Natural killer cell treated with Interleukin-12 subunit alpha and Interleukin-12 subunit beta and Interleukin-15 and Interleukin-18, amount 100 ng/mL, for 72 hours (primary cell): ENCODE data around the gene RGS16. TPM values are rescaled to one million over a fixed set of nuclear protein-coding genes. Genes with fewer than 3 reads are reported as not detected.
A peak's percentile ranks its signal among the peaks of the same experiment; 100 is the strongest.

Source experiments
- ATAC-seq, 2 donors: fragments of 150-1000 bp; cut with Tn5 transposase in 1 of 2; sonication (Bioruptor Pico), chemical (Tn5 transposase) in 1 of 2; 2 replicates each; pipeline ENCODE4 v1.10.0; 2021
- DNase-seq: peaks from one replicate; pipeline ENCODE4 v3.0.0; 2022; ENCODE audit warnings: low spot score
- H3K27ac Mint-ChIP-seq, 2 donors: 1 replicate in 1 of 2; 2 replicates in 1 of 2; pipeline ENCODE4 v1.8.0; 2022; ENCODE audit warnings: mixed read lengths in 2 of 2, mild to moderate bottlenecking in 1 of 2, moderate library complexity in 1 of 2
- H3K27me3 Mint-ChIP-seq, 2 donors: 1 replicate in 1 of 2; 2 replicates in 1 of 2; pipeline ENCODE4 v1.8.0; 2022; ENCODE audit warnings: mixed read lengths in 2 of 2
- H3K36me3 Mint-ChIP-seq: one replicate; pipeline ENCODE4 v1.8.0; 2022; ENCODE audit warnings: mixed read lengths
- H3K4me1 Mint-ChIP-seq, 2 donors: 1 replicate in 1 of 2; 2 replicates in 1 of 2; pipeline ENCODE4 v1.8.0; 2022; ENCODE audit warnings: low read depth in 2 of 2, mixed read lengths in 2 of 2, mild to moderate bottlenecking in 1 of 2
- H3K4me3 Mint-ChIP-seq: one replicate; pipeline ENCODE4 v1.8.0; 2022; ENCODE audit warnings: mixed read lengths
- H3K9me3 Mint-ChIP-seq: 2 replicates; pipeline ENCODE4 v1.8.0; 2022; ENCODE audit warnings: mixed read lengths
- total RNA-seq, 2 donors: library from RNA; stranded (reverse); gene quantifications; one replicate each; pipeline ENCODE4 v1.2.3, GENCODE V29; 2022

Gene RGS16
- total RNA-seq, 2 donors from 2014 or later = 33.0 to 102 TPM

- H3K4me3 Mint-ChIP-seq = no peak overlapping the region
- DNase-seq (no peak), ATAC-seq (no peak)
- no peaks in the 10 kb centered on the region for H3K36me3 Mint-ChIP-seq
- H3K27ac Mint-ChIP-seq = peak overlapping the region in 1 of 2 donors; percentile 68
- peaks cover 49 to 55% of the 10 kb centered on the region in 2 donors for H3K4me1 Mint-ChIP-seq
- H3K9me3 Mint-ChIP-seq = no peaks in the 10 kb centered on the region
- peaks cover 29 to 54% of the 10 kb centered on the region in 2 donors for H3K27me3 Mint-ChIP-seq
These were observed 6.5 kb upstream of the RGS16 start for GRCh38 chr1:182610606-182611194.

- peak overlapping the region; percentile 1 for H3K4me3 Mint-ChIP-seq
- H3K27ac Mint-ChIP-seq = peak overlapping the region in 1 of 2 donors; percentile 30
- peaks cover 29 to 54% of the 10 kb centered on the region in 2 donors for H3K27me3 Mint-ChIP-seq
- no peaks in the 10 kb centered on the region for H3K36me3 Mint-ChIP-seq
- ATAC-seq (no peak), DNase-seq (no peak)
- H3K9me3 Mint-ChIP-seq = no peaks in the 10 kb centered on the region
- peaks cover 41 to 57% of the 10 kb centered on the region in 2 donors for H3K4me1 Mint-ChIP-seq
These were observed 4.8 kb upstream of the RGS16 start for GRCh38 chr1:182608845-182609610.

- peaks cover 29 to 47% of the 10 kb centered on the region in 2 donors for H3K27me3 Mint-ChIP-seq
- H3K36me3 Mint-ChIP-seq = no peaks in the 10 kb centered on the region
- H3K4me3 Mint-ChIP-seq = peak overlapping the region; percentile 33
- no peak for DNase-seq
- no peak for ATAC-seq
- no peak overlapping the region for H3K27ac Mint-ChIP-seq
- peaks cover 33 to 49% of the 10 kb centered on the region in 2 donors for H3K4me1 Mint-ChIP-seq
- H3K9me3 Mint-ChIP-seq = no peaks in the 10 kb centered on the region
These were observed 4.0 kb upstream of the RGS16 start for GRCh38 chr1:182608236-182608635.

GRCh38 chr1:182607566-182607965 is 3.4 kb upstream of the RGS16 start:
- peaks cover 29 to 43% of the 10 kb centered on the region in 2 donors for H3K27me3 Mint-ChIP-seq
- no peak overlapping the region for H3K27ac Mint-ChIP-seq
- DNase-seq (no peak), ATAC-seq (no peak)
- H3K9me3 Mint-ChIP-seq = no peaks in the 10 kb centered on the region
- peaks cover 33 to 45% of the 10 kb centered on the region in 2 donors for H3K4me1 Mint-ChIP-seq
- no peak overlapping the region for H3K4me3 Mint-ChIP-seq
- no peaks in the 10 kb centered on the region for H3K36me3 Mint-ChIP-seq

GRCh38 chr1:182603646-182604174 is 479 bp downstream of the RGS16 start:
- Mint-ChIP-seq H3K27ac (no peak overlapping the region), H3K4me3 (no peak overlapping the region), H3K4me1 (peaks cover 15 to 32% of the 10 kb centered on the region in 2 donors), H3K36me3 (no peaks in the 10 kb centered on the region), H3K27me3 (peaks cover 11 to 20% of the 10 kb centered on the region in 2 donors), H3K9me3 (no peaks in the 10 kb centered on the region)
- ATAC-seq = peak in 1 of 2 donors; percentile 1
- no peak for DNase-seq

- DNase-seq (no peak), ATAC-seq (no peak)
- Mint-ChIP-seq H3K27me3 (peaks cover 7 to 14% of the 10 kb centered on the region in 2 donors), H3K9me3 (no peaks in the 10 kb centered on the region), H3K36me3 (no peaks in the 10 kb centered on the region), H3K27ac (no peak overlapping the region), H3K4me3 (no peak overlapping the region), H3K4me1 (peaks cover 8 to 27% of the 10 kb centered on the region in 2 donors)
These were observed 1.1 kb downstream of the RGS16 start for GRCh38 chr1:182602935-182603645.

GRCh38 chr1:182601913-182602312 is 2.3 kb downstream of the RGS16 start:
- H3K27ac Mint-ChIP-seq = no peak overlapping the region
- peaks cover 1 to 26% of the 10 kb centered on the region in 2 donors for H3K4me1 Mint-ChIP-seq
- no peaks in the 10 kb centered on the region for H3K9me3 Mint-ChIP-seq
- peaks cover 2 to 4% of the 10 kb centered on the region in 2 donors for H3K27me3 Mint-ChIP-seq
- peak; percentile 49 for DNase-seq
- ATAC-seq = no peak
- H3K4me3 Mint-ChIP-seq = no peak overlapping the region
- no peaks in the 10 kb centered on the region for H3K36me3 Mint-ChIP-seq

- Mint-ChIP-seq H3K27ac (no peak overlapping the region), H3K4me1 (peaks cover 0 to 21% of the 10 kb centered on the region in 2 donors), H3K36me3 (no peaks in the 10 kb centered on the region), H3K4me3 (no peak overlapping the region), H3K27me3 (no peaks in the 10 kb centered on the region), H3K9me3 (no peaks in the 10 kb centered on the region)
- ATAC-seq = no peak
- DNase-seq = peak; percentile 80
These were observed 2.8 kb downstream of the RGS16 start for GRCh38 chr1:182601416-182601786.

GRCh38 chr1:182600745-182601415 is 3.3 kb downstream of the RGS16 start:
- Mint-ChIP-seq H3K27ac (no peak overlapping the region), H3K9me3 (no peaks in the 10 kb centered on the region), H3K36me3 (no peaks in the 10 kb centered on the region), H3K4me3 (no peak overlapping the region), H3K27me3 (no peaks in the 10 kb centered on the region), H3K4me1 (peaks cover 0 to 21% of the 10 kb centered on the region in 2 donors)
- ATAC-seq (no peak), DNase-seq (no peak)

GRCh38 chr1:182600036-182600713 is 4.0 kb downstream of the RGS16 start:
- DNase-seq (no peak), ATAC-seq (no peak)
- H3K36me3 Mint-ChIP-seq = no peaks in the 10 kb centered on the region
- no peak overlapping the region for H3K4me3 Mint-ChIP-seq
- peaks cover 0 to 21% of the 10 kb centered on the region in 2 donors for H3K4me1 Mint-ChIP-seq
- no peaks in the 10 kb centered on the region for H3K27me3 Mint-ChIP-seq
- H3K9me3 Mint-ChIP-seq = no peaks in the 10 kb centered on the region
- H3K27ac Mint-ChIP-seq = no peak overlapping the region

GRCh38 chr1:182599339-182599738 is 4.8 kb downstream of the RGS16 start:
- no peak overlapping the region for H3K4me3 Mint-ChIP-seq
- no peaks in the 10 kb centered on the region for H3K9me3 Mint-ChIP-seq
- no peak overlapping the region for H3K27ac Mint-ChIP-seq
- ATAC-seq (no peak), DNase-seq (no peak)
- peaks cover 0 to 17% of the 10 kb centered on the region in 2 donors for H3K4me1 Mint-ChIP-seq
- no peaks in the 10 kb centered on the region for H3K27me3 Mint-ChIP-seq
- no peaks in the 10 kb centered on the region for H3K36me3 Mint-ChIP-seq

GRCh38 chr1:182598296-182598695 is 5.9 kb downstream of the RGS16 start:
- Mint-ChIP-seq H3K4me3 (no peak overlapping the region), H3K4me1 (peaks cover 0 to 14% of the 10 kb centered on the region in 2 donors), H3K27ac (no peak overlapping the region), H3K9me3 (no peaks in the 10 kb centered on the region), H3K36me3 (no peaks in the 10 kb centered on the region), H3K27me3 (peaks cover 0 to 3% of the 10 kb centered on the region in 2 donors)
- ATAC-seq (no peak), DNase-seq (no peak)

GRCh38 chr1:182596934-182597333 is 7.3 kb downstream of the RGS16 start:
- peaks cover 0 to 14% of the 10 kb centered on the region in 2 donors for H3K4me1 Mint-ChIP-seq
- H3K9me3 Mint-ChIP-seq = no peaks in the 10 kb centered on the region
- ATAC-seq (no peak), DNase-seq (no peak)
- H3K27ac Mint-ChIP-seq = peak overlapping the region in 1 of 2 donors; percentile 69
- H3K27me3 Mint-ChIP-seq = peaks cover 0 to 10% of the 10 kb centered on the region in 2 donors
- H3K4me3 Mint-ChIP-seq = no peak overlapping the region
- no peaks in the 10 kb centered on the region for H3K36me3 Mint-ChIP-seq
